ENCODE data around the gene KLHL11. TPM values are rescaled to one million over a fixed set of nuclear protein-coding genes. Genes with fewer than 3 reads are reported as not detected.
"Not testable (repeated sequence)": the region's sequence is repeated elsewhere in the genome, so short reads cannot be mapped to it uniquely, and the experiment has no call there.

KLHL11 gene
- total and polyA plus RNA-seq, 2 experiments from 2014 or later, result 21.3 to 29.2 TPM

DNA sequence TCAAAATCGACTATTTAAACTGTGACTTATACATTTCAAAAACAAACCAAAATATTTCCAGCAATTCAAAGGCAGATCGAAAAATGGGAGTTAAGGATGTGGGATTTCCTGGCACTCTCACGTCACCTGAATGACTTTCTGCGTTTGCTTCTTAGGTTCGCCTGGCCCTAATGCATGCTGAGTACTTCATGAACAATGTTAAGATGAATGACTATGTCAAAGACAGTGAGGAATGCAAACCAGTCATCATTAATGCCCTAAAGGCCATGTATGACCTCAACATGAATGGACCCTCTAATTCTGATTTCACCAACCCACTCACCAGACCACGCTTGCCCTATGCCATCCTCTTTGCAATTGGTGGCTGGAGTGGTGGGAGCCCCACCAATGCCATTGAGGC lies 20.3 kb downstream of the KLHL11 start:
- no peaks in the 10 kb centered on the region for H3K9me3 ChIP-seq (ENCODE audit: low read depth)
- H3K4me3 ChIP-seq, result no peak overlapping the region
- DNase-seq (ENCODE audit: low read depth in 1 of 2, low spot score in 1 of 2), result no peak
- H3K4me1 ChIP-seq (ENCODE audit: low read depth), result no peaks in the 10 kb centered on the region
- no peaks in the 10 kb centered on the region for H3K27me3 ChIP-seq
- no peak for TF ChIP-seq CTCF (IDR thresholded peaks at IDR 0.05; ENCODE audit: low read depth, low read length)
- H3K27ac ChIP-seq, result no peak overlapping the region
- H3K36me3 ChIP-seq, result no peaks in the 10 kb centered on the region

DNA sequence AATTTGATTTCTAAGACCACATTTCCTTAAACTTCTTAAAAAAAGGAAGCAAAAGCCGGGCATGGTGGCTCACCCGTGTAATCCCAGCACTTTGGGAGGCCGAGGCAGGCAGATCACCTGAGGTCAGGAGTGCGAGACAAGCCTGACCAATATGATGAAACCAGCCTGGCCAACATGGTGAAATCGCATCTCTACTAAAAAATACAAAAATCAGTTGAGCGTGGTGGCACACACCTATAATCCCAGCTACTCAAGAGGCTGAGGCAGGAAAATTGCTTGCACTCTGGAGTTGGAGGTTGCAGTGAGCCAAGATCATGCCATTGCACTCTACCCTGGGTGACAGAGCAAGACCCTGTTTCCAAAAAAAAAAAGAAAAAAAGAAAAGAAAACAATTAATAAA lies 24.4 kb downstream of the KLHL11 start:
- not testable (repeated sequence) for H3K27me3 ChIP-seq; DNase-seq (ENCODE audit: low read depth in 1 of 2, low spot score in 1 of 2); H3K27ac ChIP-seq; H3K9me3 ChIP-seq (ENCODE audit: low read depth); H3K4me3 ChIP-seq; H3K36me3 ChIP-seq; H3K4me1 ChIP-seq (ENCODE audit: low read depth)

- not testable (repeated sequence) for DNase-seq (ENCODE audit: low read depth in 1 of 2, low spot score in 1 of 2); H3K9me3 ChIP-seq (ENCODE audit: low read depth); H3K4me3 ChIP-seq; H3K27ac ChIP-seq; H3K36me3 ChIP-seq; H3K27me3 ChIP-seq; H3K4me1 ChIP-seq (ENCODE audit: low read depth)
Measured at GRCh38 chr17:41839448-41839847, 25.8 kb downstream of the KLHL11 start.

DNA sequence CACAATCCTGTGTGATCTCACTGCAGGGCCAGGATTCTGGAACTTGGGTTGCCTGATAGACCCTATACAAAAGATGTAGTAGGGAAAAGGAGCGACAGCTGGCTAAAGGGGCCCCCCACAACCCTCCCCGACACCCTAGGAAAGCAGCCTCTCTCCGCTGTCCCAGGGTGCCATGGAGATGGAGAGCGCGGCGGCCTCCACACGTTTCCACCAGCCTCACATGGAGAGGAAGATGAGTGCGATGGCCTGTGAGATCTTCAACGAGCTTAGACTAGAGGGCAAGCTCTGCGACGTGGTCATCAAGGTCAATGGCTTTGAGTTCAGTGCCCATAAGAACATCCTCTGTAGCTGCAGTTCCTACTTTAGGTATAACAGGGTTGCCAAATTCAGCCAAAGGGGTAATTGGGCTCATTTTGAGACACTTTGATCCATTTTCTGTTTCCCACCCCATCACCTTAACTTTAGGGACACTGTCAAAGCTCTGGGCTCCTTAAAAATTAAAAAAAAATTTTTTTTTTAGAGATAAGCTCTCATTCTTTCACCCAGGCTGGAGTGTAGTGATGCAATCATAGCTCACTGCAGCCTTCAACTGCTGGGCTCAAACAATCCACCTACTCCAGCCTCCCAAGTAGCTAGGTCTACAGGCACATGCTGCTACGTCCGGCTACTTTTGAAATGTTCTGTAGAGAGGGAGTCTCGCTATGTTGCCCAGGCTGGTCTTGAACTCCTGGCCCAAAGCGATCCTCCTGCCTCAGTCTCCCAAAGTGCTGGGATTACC lies 27.3 kb downstream of the KLHL11 start, which contains the start of gene KLHL10:
KLHL10 (plus strand) TSS at position 65 of the 778 bp plus-strand sequence; CDS start at position 173, 108 bp downstream.
- no peak within 1 kb of the TSS for H3K4me3 ChIP-seq
- H3K27ac ChIP-seq, result no peak within 1 kb of the TSS
- no peaks in the 10 kb centered on the region for H3K27me3 ChIP-seq
- TF ChIP-seq CTCF (IDR thresholded peaks at IDR 0.05; ENCODE audit: low read depth, low read length), result no peak
- H3K4me1 ChIP-seq (ENCODE audit: low read depth), result peaks cover 7% of the 10 kb centered on the region
- H3K9me3 ChIP-seq (ENCODE audit: low read depth), result no peaks in the 10 kb centered on the region
- DNase-seq (ENCODE audit: low read depth in 1 of 2, low spot score in 1 of 2), result peak in 1 of 2 donors; percentile 30
- H3K36me3 ChIP-seq, result peaks cover 8% of the 10 kb centered on the region

DNA sequence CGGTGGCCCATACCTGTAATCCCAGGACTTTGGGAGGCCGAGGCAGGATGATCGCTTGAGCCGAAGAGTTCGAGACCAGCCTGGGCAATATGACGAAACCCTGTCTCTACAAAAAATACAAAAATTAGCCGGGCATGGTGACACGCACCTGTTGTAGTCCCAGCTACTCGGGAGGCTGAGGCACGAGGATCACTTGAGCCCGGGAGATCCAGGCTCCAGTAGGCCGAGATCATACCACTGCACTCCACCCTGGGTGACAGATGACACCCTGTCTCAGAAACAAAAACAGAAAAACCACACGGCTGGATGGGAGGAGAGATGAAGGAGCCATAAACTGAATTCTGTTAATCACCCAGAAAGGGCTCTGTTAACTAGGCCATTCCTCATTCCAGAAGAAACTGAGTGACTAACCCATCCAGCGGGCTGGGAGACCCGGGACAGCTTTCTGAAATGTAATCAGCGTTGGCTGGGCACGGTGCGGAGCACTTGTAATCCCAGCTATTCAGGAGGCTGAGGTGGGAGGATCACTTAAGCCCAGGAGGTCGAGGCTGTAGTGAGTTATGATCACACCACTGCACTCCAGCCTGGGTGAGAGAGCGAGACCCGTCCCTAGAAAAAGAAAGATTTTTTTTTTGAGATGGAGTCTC lies 28.6 kb downstream of the KLHL11 start:
- Histone ChIP-seq H3K4me1 (ENCODE audit: low read depth) (peaks cover 7% of the 10 kb centered on the region), H3K9me3 (ENCODE audit: low read depth) (no peaks in the 10 kb centered on the region), H3K4me3 (peak overlapping the region; percentile 80), H3K27ac (no peak overlapping the region), H3K27me3 (no peaks in the 10 kb centered on the region), H3K36me3 (peaks cover 9% of the 10 kb centered on the region)
- TF ChIP-seq CTCF (IDR thresholded peaks at IDR 0.05; ENCODE audit: low read depth, low read length), result no peak
- DNase-seq (ENCODE audit: low read depth in 1 of 2, low spot score in 1 of 2), result no peak

- no peak for TF ChIP-seq CTCF (IDR thresholded peaks at IDR 0.05; ENCODE audit: low read depth, low read length)
- H3K36me3 ChIP-seq, result peaks cover 13% of the 10 kb centered on the region
- H3K4me1 ChIP-seq (ENCODE audit: low read depth), result peaks cover 7% of the 10 kb centered on the region
- no peak within 1 kb of the TSS for H3K27ac ChIP-seq
- peak within 1 kb of the TSS; percentile 80 for H3K4me3 ChIP-seq
- no peaks in the 10 kb centered on the region for H3K27me3 ChIP-seq
- DNase-seq (ENCODE audit: low read depth in 1 of 2, low spot score in 1 of 2), result peak; percentile 52 to 76
- no peaks in the 10 kb centered on the region for H3K9me3 ChIP-seq (ENCODE audit: low read depth)
Measured at GRCh38 chr17:41835800-41836549, 29.2 kb downstream of the KLHL11 start, which contains the start of gene NT5C3B. NT5C3B (minus strand) TSS chr17:41836232; CDS start chr17:41836193, 39 bp downstream.
